Measurements from ENCODE around the gene DIP2A.
"Not testable (repeated sequence)": the region's sequence is repeated elsewhere in the genome, so short reads cannot be mapped to it uniquely, and the experiment has no call there.

Gene DIP2A

GRCh38 chr21:46570119-46570518 lies 111.4 kb downstream of the DIP2A start:
- Histone ChIP-seq H3K4me3 (no peak overlapping the region), H3K36me3 (replicated peaks) (peaks cover 20% of the 10 kb centered on the region), H3K9me3 (no peaks in the 10 kb centered on the region), H3K27me3 (ENCODE audit: low read depth) (no peaks in the 10 kb centered on the region), H3K4me1 (no peaks in the 10 kb centered on the region)
- in situ Hi-C loops (cut with MboI; ENCODE audit: low sequenced_read_pairs) = no loop called here
- no peak for DNase-seq (ENCODE audit: low spot score in 2 of 2)

DNA sequence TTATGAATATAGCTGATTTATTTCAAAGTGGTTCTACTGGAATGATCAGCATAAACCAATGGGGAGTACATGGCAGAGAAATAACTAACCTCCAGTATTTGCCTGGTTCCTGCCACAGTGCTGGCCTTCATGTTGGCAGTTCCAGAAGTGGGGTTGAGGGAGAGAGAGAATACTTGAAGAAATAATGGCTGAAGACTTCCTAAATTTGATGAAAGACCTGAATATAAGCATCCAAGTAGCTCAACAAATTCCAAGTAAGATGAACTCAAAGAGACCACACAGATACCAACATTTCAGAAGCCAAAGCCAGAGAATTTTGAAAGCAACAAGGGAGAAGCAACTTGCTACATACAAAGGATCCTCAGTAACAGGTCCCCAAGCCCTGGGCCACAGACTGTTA lies 111.9 kb downstream of the DIP2A start:
- no peak overlapping the region for H3K4me3 ChIP-seq
- no peaks in the 10 kb centered on the region for H3K9me3 ChIP-seq
- H3K27me3 ChIP-seq (ENCODE audit: low read depth) = no peaks in the 10 kb centered on the region
- no peak for DNase-seq (ENCODE audit: low spot score in 2 of 2)
- H3K4me1 ChIP-seq = no peaks in the 10 kb centered on the region
- in situ Hi-C loops (cut with MboI; ENCODE audit: low sequenced_read_pairs) = no loop called here
- H3K36me3 ChIP-seq (replicated peaks) = peaks cover 20% of the 10 kb centered on the region

DNA sequence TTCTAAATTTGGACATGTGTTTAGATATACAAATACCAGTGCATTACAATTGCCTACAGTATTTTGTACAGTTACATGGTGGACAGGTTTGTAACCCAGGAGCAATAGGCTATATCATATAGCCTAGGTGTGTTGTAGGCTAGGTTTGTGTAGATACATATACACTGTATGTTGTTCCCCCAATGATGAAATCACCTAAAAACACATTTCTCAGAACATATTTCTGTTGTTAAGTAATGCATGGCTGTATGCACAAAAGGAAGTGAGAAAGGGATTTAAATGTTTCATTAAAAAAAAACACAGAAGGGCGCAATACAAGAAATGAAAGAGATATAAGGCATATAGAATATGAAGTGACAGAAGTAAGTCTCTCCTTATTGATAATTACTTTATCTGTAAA lies 114.2 kb downstream of the DIP2A start:
- no peaks in the 10 kb centered on the region for H3K4me1 ChIP-seq
- no peaks in the 10 kb centered on the region for H3K27me3 ChIP-seq (ENCODE audit: low read depth)
- peaks cover 13% of the 10 kb centered on the region for H3K36me3 ChIP-seq (replicated peaks)
- DNase-seq (ENCODE audit: low spot score in 2 of 2) = no peak
- in situ Hi-C loops (cut with MboI; ENCODE audit: low sequenced_read_pairs) = no loop called here
- H3K9me3 ChIP-seq = no peaks in the 10 kb centered on the region
- no peak overlapping the region for H3K4me3 ChIP-seq

GRCh38 chr21:46577786-46578185 lies 119.1 kb downstream of the DIP2A start:
- H3K36me3 ChIP-seq (replicated peaks); H3K4me1 ChIP-seq; H3K27me3 ChIP-seq (ENCODE audit: low read depth); H3K4me3 ChIP-seq; in situ Hi-C loops (cut with MboI; ENCODE audit: low sequenced_read_pairs); DNase-seq (ENCODE audit: low spot score in 2 of 2); H3K9me3 ChIP-seq: not testable (repeated sequence)

- H3K9me3 ChIP-seq; in situ Hi-C loops (cut with MboI; ENCODE audit: low sequenced_read_pairs): not testable (repeated sequence)
These were observed 120.7 kb downstream of the DIP2A start for GRCh38 chr21:46579394-46579793.

GRCh38 chr21:46581780-46582307 lies 123.2 kb downstream of the DIP2A start:
- no peak for DNase-seq (ENCODE audit: low spot score in 2 of 2)
- H3K9me3 ChIP-seq = no peaks in the 10 kb centered on the region; the same call in 1 of the 2 replicates
- no peaks in the 10 kb centered on the region for H3K4me1 ChIP-seq
- H3K27me3 ChIP-seq (ENCODE audit: low read depth) = no peaks in the 10 kb centered on the region
- in situ Hi-C loops (cut with MboI; ENCODE audit: low sequenced_read_pairs) = no loop called here
- no peak overlapping the region for H3K4me3 ChIP-seq
- H3K36me3 ChIP-seq (replicated peaks) = no peaks in the 10 kb centered on the region

More at GRCh38 chr21:46579394-46579793, 120.7 kb downstream of the DIP2A start:
- H3K4me1 ChIP-seq; H3K27me3 ChIP-seq (ENCODE audit: low read depth); DNase-seq (ENCODE audit: low spot score in 2 of 2); H3K36me3 ChIP-seq (replicated peaks); H3K4me3 ChIP-seq: not testable (repeated sequence)

- in situ Hi-C loops (cut with MboI; ENCODE audit: low sequenced_read_pairs) = no loop called here
- Histone ChIP-seq H3K9me3 (peaks cover 4% of the 10 kb centered on the region; the same call in 1 of the 2 replicates), H3K27me3 (ENCODE audit: low read depth) (no peaks in the 10 kb centered on the region), H3K4me3 (no peak overlapping the region), H3K4me1 (no peaks in the 10 kb centered on the region), H3K36me3 (replicated peaks) (no peaks in the 10 kb centered on the region)
- DNase-seq (ENCODE audit: low spot score in 2 of 2) = peak in 1 of 2 experiments; percentile 25
These were observed 126.7 kb downstream of the DIP2A start for GRCh38 chr21:46585191-46585953.

GRCh38 chr21:46594276-46594675 lies 135.6 kb downstream of the DIP2A start:
- H3K4me3 ChIP-seq = no peak overlapping the region
- DNase-seq (ENCODE audit: low spot score in 2 of 2) = no peak
- in situ Hi-C loops (cut with MboI; ENCODE audit: low sequenced_read_pairs) = no loop called here
- H3K4me1 ChIP-seq = peaks cover 3% of the 10 kb centered on the region
- H3K27me3 ChIP-seq (ENCODE audit: low read depth) = no peaks in the 10 kb centered on the region
- no peaks in the 10 kb centered on the region for H3K36me3 ChIP-seq (replicated peaks)
- peaks cover 3% of the 10 kb centered on the region; the same call in 1 of the 2 replicates for H3K9me3 ChIP-seq

DNA sequence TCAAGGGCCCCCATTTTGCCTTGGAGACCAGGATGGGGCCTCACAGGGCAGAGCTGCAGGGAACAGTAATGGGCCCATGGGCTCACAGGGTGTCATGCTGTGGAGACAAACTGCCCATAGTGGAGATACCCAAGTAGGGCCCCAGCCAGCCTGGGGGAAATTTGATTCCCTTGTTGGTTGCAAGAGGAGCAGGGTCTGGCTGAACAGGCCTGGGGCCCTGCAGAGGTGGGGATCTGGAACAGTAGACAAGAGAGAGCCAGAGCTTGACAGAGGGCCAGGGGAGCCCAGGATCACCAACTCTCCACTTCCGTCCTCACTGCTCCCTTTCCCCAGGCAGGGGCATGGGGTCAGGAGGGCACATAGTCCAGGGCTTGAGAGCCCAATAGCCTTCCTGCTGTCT lies 137.5 kb downstream of the DIP2A start:
- Histone ChIP-seq H3K4me3 (no peak overlapping the region), H3K9me3 (peaks cover 3% of the 10 kb centered on the region; the same call in 1 of the 2 replicates), H3K4me1 (peaks cover 3% of the 10 kb centered on the region), H3K36me3 (replicated peaks) (no peaks in the 10 kb centered on the region), H3K27me3 (ENCODE audit: low read depth) (no peaks in the 10 kb centered on the region)
- DNase-seq (ENCODE audit: low spot score in 2 of 2) = no peak
- in situ Hi-C loops (cut with MboI; ENCODE audit: low sequenced_read_pairs) = no loop called here

DNA sequence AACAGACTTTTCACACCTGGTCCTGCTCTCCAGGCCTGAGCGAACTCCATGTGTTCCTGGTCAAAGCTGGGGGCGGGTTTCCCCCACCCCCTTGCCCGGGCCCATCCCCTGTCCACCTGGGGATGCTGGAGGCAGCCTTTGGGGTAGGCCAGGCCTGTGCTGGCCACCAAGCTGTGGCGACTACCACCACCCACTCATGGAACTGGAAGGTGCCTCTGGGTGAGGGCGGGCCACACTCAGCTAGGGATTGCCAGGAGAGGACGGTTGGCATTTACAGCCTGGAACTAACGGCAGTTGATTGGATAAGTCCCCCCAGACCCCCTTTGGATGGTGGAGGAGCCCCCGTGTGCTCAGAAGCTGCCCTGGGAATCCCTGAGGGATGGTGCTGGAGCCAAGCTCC lies 138.3 kb downstream of the DIP2A start:
- Histone ChIP-seq H3K9me3 (peaks cover 3% of the 10 kb centered on the region; the same call in 1 of the 2 replicates), H3K36me3 (replicated peaks) (no peaks in the 10 kb centered on the region), H3K4me3 (no peak overlapping the region), H3K27me3 (ENCODE audit: low read depth) (no peaks in the 10 kb centered on the region), H3K4me1 (peaks cover 3% of the 10 kb centered on the region)
- no peak for DNase-seq (ENCODE audit: low spot score in 2 of 2)
- in situ Hi-C loops (cut with MboI; ENCODE audit: low sequenced_read_pairs) = no loop called here

GRCh38 chr21:46597896-46598343 lies 139.2 kb downstream of the DIP2A start:
- H3K4me3 ChIP-seq = no peak overlapping the region
- DNase-seq (ENCODE audit: low spot score in 2 of 2) = no peak
- in situ Hi-C loops (cut with MboI; ENCODE audit: low sequenced_read_pairs) = no loop called here
- H3K27me3 ChIP-seq (ENCODE audit: low read depth) = no peaks in the 10 kb centered on the region
- peaks cover 6% of the 10 kb centered on the region for H3K4me1 ChIP-seq
- no peaks in the 10 kb centered on the region for H3K36me3 ChIP-seq (replicated peaks)
- H3K9me3 ChIP-seq = peaks cover 3% of the 10 kb centered on the region; the same call in 1 of the 2 replicates

DNA sequence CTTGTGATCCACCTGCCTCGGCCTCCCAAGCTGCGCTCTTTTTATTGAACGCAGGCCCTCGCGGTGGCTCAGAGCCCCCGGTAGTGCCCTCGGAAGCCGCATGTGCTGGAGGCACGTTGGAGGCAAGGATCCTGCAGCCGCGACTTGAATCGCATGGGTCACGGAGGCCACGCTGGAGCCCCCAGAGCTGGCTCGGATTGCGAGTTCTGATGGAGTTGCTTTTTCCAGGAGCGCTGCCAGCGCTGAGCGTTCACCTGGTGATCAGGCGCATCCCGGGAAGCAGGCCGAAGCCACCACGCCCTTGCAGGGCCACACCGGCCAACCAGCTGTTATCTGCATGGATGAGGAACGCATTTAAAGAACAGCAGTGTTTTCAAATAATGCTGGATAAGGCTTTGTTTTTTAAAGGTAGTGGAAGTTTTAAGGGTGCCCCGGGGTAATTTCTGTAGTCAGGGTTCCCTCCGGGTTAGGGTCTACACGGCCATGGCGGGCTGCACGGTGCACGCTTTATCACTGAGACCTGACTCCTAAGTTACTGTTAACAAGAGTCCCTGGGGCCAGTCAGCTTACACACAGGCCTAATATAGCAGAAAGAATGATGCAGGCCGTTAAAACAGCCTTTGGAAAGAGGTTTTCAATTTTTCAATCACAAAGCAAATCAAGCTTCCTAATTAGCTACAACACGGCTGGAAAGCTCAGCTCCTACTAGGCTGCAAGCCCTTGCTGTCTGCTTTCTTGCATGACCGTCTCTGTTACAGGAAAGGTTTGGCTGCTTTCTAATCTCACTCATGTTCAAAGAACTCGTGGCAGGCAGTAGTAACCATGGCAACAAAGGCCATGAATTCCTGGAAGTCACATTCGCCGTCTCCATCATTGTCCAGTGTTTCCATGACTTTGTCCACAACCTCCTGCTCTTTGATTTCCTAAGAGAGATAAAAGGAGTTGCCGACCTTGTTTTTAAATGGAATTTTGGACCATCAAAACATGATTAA lies 140.2 kb downstream of the DIP2A start:
- Histone ChIP-seq H3K9me3 (peaks cover 3% of the 10 kb centered on the region; the same call in 1 of the 2 replicates), H3K27me3 (ENCODE audit: low read depth) (no peaks in the 10 kb centered on the region), H3K4me1 (peaks cover 6% of the 10 kb centered on the region), H3K4me3 (no peak overlapping the region), H3K36me3 (replicated peaks) (no peaks in the 10 kb centered on the region)
- in situ Hi-C loops (cut with MboI; ENCODE audit: low sequenced_read_pairs) = no loop called here
- DNase-seq (ENCODE audit: low spot score in 2 of 2) = peak; percentile 9 to 32

- in situ Hi-C loops (cut with MboI; ENCODE audit: low sequenced_read_pairs) = no loop called here
- Histone ChIP-seq H3K9me3 (no peaks in the 10 kb centered on the region), H3K36me3 (replicated peaks) (no peaks in the 10 kb centered on the region), H3K4me1 (peaks cover 6% of the 10 kb centered on the region), H3K27me3 (ENCODE audit: low read depth) (no peaks in the 10 kb centered on the region), H3K4me3 (no peak overlapping the region)
- DNase-seq (ENCODE audit: low spot score in 2 of 2) = no peak
These were observed 141.6 kb downstream of the DIP2A start for GRCh38 chr21:46600305-46600704.

Measured in HAP-1 (cell line).